NT2/D1 (cell line): ENCODE data around the gene EXOSC10.

Experiments used
- SUZ12 ChIP-seq: IDR thresholded peaks from 2 replicates; pipeline ENCODE4 v1.6.1; 2011; ENCODE audit not compliant: insufficient read length, insufficient read depth; ENCODE audit errors: extremely low read depth
- YY1 ChIP-seq: IDR thresholded peaks from 2 replicates; pipeline ENCODE4 v1.6.1; 2011; ENCODE audit not compliant: insufficient read length, insufficient read depth
- ZNF274 ChIP-seq: IDR thresholded peaks from 2 replicates; pipeline ENCODE4 v1.6.1; 2011; ENCODE audit warnings: mild to moderate bottlenecking, low read depth, low read length

DNA sequence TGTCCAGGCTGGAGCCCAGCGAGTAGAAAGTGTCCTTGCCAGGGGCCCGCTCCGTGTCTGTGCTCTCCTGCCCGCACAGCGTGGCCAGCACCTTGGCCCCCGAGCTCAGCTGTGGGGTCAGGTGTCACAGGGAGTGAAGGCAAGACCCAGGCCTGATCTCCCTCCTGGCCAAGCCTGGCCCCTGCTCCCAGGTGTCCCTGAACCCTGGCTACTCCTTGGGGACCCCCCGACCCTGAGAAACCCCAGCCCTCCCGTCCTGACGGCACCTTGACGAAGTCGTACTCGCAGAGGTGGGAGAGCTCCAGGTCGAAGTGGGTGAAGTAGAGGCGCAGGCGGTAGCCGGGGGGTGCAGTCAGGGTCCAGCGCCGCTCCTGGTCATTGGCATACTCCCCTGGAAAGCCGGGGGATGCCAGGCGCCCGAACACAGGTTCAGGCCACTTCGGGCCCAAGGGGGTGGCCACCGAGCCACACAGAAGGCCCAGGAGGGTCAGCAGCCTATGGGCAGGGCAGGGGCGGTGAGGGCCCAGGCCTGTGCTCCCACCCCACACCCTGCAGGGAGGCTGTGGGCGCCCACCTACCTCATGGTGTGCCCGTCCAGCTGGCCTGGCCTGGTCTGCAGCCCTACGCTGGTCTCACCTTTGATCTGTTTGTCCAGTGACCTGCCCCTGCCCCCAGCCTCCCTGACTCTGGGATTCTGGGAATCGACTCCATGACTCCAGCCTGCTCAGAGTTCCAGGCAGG is 52.9 kb downstream of the EXOSC10 start, which contains the start of gene MASP2:
- TF ChIP-seq ZNF274 = no peak
- TF ChIP-seq YY1 = no peak
- no peak for TF ChIP-seq SUZ12
